H9 (cell line): ENCODE measurements around the gene DDI1. TPM values are rescaled to one million over a fixed set of nuclear protein-coding genes. Genes with fewer than 3 reads are reported as not detected.

Source experiments
- DNase-seq: peaks from one replicate; pipeline ENCODE4 v3.0.0-alpha.2; 2017
- H2AFZ ChIP-seq: one replicate; pipeline ENCODE4 v1.6.1; 2013; ENCODE audit warnings: mild to moderate bottlenecking, low read length, control low read depth, moderate library complexity
- H2AK5ac ChIP-seq: 2 replicates; pipeline ENCODE4 v1.6.1; 2013; ENCODE audit warnings: low read length, control low read depth, mixed read lengths; ENCODE audit not compliant: insufficient read length
- H2BK120ac ChIP-seq: one replicate; pipeline ENCODE4 v1.6.1; 2013; ENCODE audit warnings: low read depth, mild to moderate bottlenecking, low read length, control low read depth, inconsistent platforms; ENCODE audit not compliant: poor library complexity, severe bottlenecking
- H2BK12ac ChIP-seq: 2 replicates; pipeline ENCODE4 v1.6.1; 2013; ENCODE audit warnings: low read length, control low read depth, mixed read lengths, low read depth; ENCODE audit not compliant: insufficient read length
- H2BK15ac ChIP-seq: 2 replicates; pipeline ENCODE4 v1.6.1; 2013; ENCODE audit warnings: low read depth, low read length, control low read depth
- H2BK20ac ChIP-seq: one replicate; pipeline ENCODE4 v1.6.1; 2013; ENCODE audit warnings: low read depth, mild to moderate bottlenecking, low read length, control low read depth, inconsistent platforms; ENCODE audit not compliant: poor library complexity, severe bottlenecking
- H2BK5ac ChIP-seq: 2 replicates; pipeline ENCODE4 v1.6.1; 2013; ENCODE audit warnings: low read length, control low read depth, mixed read lengths; ENCODE audit not compliant: insufficient read length
- H3K14ac ChIP-seq: 2 replicates; pipeline ENCODE4 v1.6.1; 2013; ENCODE audit warnings: low read length, control low read depth; ENCODE audit not compliant: insufficient read depth
- H3K18ac ChIP-seq: 2 replicates; pipeline ENCODE4 v1.6.1; 2013; ENCODE audit warnings: low read depth, mild to moderate bottlenecking, mixed read lengths, low read length, control low read depth; ENCODE audit not compliant: insufficient read length
- H3K23ac ChIP-seq: 2 replicates; pipeline ENCODE4 v1.6.1; 2013; ENCODE audit warnings: low read length, control low read depth, mixed read lengths, low read depth; ENCODE audit not compliant: insufficient read length
- H3K23me2 ChIP-seq: 2 replicates; pipeline ENCODE4 v1.6.1; 2013; ENCODE audit warnings: low read depth, mild to moderate bottlenecking, mixed read lengths, low read length, control low read depth; ENCODE audit not compliant: insufficient read length, poor library complexity, severe bottlenecking
- H3K27ac ChIP-seq: 2 replicates; pipeline ENCODE4 v1.5.1; 2013; ENCODE audit warnings: low read length, control low read depth, mixed read lengths, low read depth; ENCODE audit not compliant: insufficient read length
- H3K27me3 ChIP-seq: 2 replicates; pipeline ENCODE4 v1.6.1; 2013; ENCODE audit warnings: low read length, control low read depth, inconsistent platforms; ENCODE audit not compliant: insufficient read depth
- H3K4ac ChIP-seq: 2 replicates; pipeline ENCODE4 v1.6.1; 2013; ENCODE audit warnings: low read depth, mild to moderate bottlenecking, control low read depth, inconsistent platforms, low read length, moderate library complexity
- H3K4me1 ChIP-seq: 2 replicates; pipeline ENCODE4 v1.6.1; 2013; ENCODE audit warnings: low read length, control low read depth, inconsistent platforms; ENCODE audit not compliant: insufficient read depth
- H3K4me2 ChIP-seq: 2 replicates; pipeline ENCODE4 v1.6.1; 2013; ENCODE audit warnings: low read length, control low read depth, mixed read lengths; ENCODE audit not compliant: insufficient read length, insufficient read depth
- H3K56ac ChIP-seq: 2 replicates; pipeline ENCODE4 v1.6.1; 2013; ENCODE audit warnings: low read depth, mild to moderate bottlenecking, mixed read lengths, low read length, control low read depth; ENCODE audit not compliant: insufficient read length
- H3K79me1 ChIP-seq: 2 replicates; pipeline ENCODE4 v1.6.1; 2013; ENCODE audit warnings: low read depth, mild to moderate bottlenecking, moderate library complexity, low read length, control low read depth, inconsistent platforms; ENCODE audit not compliant: insufficient read depth, poor library complexity, severe bottlenecking
- H3K79me2 ChIP-seq: 2 replicates; pipeline ENCODE4 v1.6.1; 2013; ENCODE audit warnings: low read length, control low read depth, inconsistent platforms; ENCODE audit not compliant: insufficient read depth
- H3K9ac ChIP-seq: 2 replicates; pipeline ENCODE4 v1.6.1; 2013; ENCODE audit warnings: low read length, control low read depth, mixed read lengths; ENCODE audit not compliant: insufficient read length; ENCODE audit errors: extremely low read depth
- H3K9me3 ChIP-seq: one replicate; pipeline ENCODE4 v1.6.1; 2013; ENCODE audit warnings: low read depth, low read length, inconsistent platforms; ENCODE audit not compliant: control insufficient read depth
- H3T11ph ChIP-seq: one replicate; pipeline ENCODE4 v1.6.1; 2013; ENCODE audit warnings: mild to moderate bottlenecking, low read length, control low read depth, inconsistent platforms
- H4K20me1 ChIP-seq: one replicate; pipeline ENCODE4 v1.6.1; 2013; ENCODE audit not compliant: control insufficient read depth, insufficient read length, insufficient read depth
- H4K5ac ChIP-seq: 2 replicates; pipeline ENCODE4 v1.6.1; 2013; ENCODE audit warnings: low read depth, mild to moderate bottlenecking, mixed read lengths, low read length, control low read depth; ENCODE audit not compliant: insufficient read length
- H4K8ac ChIP-seq: replicated peaks from 2 replicates; pipeline ENCODE4 v1.6.1; 2013; ENCODE audit warnings: low read length, control low read depth, mixed read lengths, low read depth; ENCODE audit not compliant: insufficient read length
- H4K91ac ChIP-seq: 2 replicates; pipeline ENCODE4 v1.6.1; 2013; ENCODE audit warnings: low read depth, mild to moderate bottlenecking, moderate library complexity, mixed read lengths, low read length, control low read depth; ENCODE audit not compliant: insufficient read length
- H3K27ac Mint-ChIP-seq, 3 experiments: 2 replicates in 2 of 3; 3 replicates in 1 of 3; pipeline ENCODE4 v1.8.0; 2020 to 2021; ENCODE audit warnings: mixed read lengths in 3 of 3, mild to moderate bottlenecking in 1 of 3, moderate library complexity in 1 of 3
- H3K27me3 Mint-ChIP-seq: 2 replicates; pipeline ENCODE4 v1.8.0; 2021; ENCODE audit warnings: low read depth, mild to moderate bottlenecking, moderate library complexity, mixed read lengths
- H3K36me3 Mint-ChIP-seq, 3 experiments: 2 replicates in 2 of 3; 3 replicates in 1 of 3; pipeline ENCODE4 v1.8.0; 2020 to 2021; ENCODE audit warnings: low read depth in 3 of 3, mixed read lengths in 3 of 3; ENCODE audit not compliant: insufficient read depth in 1 of 3
- H3K4me1 Mint-ChIP-seq, 2 experiments: 2 replicates each; pipeline ENCODE4 v1.8.0; 2020; ENCODE audit warnings: mixed read lengths in 2 of 2
- H3K4me3 Mint-ChIP-seq, 2 experiments: 2 replicates in 1 of 2; 3 replicates in 1 of 2; pipeline ENCODE4 v1.8.0; 2020 to 2021; ENCODE audit warnings: mild to moderate bottlenecking in 2 of 2, mixed read lengths in 2 of 2, moderate library complexity in 1 of 2
- H3K9me3 Mint-ChIP-seq, 2 experiments: 2 replicates in 1 of 2; 3 replicates in 1 of 2; pipeline ENCODE4 v1.8.0; 2020; ENCODE audit warnings: mild to moderate bottlenecking in 2 of 2, mixed read lengths in 2 of 2, moderate library complexity in 1 of 2
- CTCF ChIP-seq: fragments of 200-600 bp; sonication (generic); conservative IDR thresholded peaks from 3 replicates; pipeline ENCODE4 v1.8.0; 2021; ENCODE audit warnings: antibody characterized with exemption, mild to moderate bottlenecking
- WGBS: extraction: QIAGEN DNeasy Blood & Tissue Kit; methylation state at CpG from one replicate; pipeline ENCODE4 v1.1.7; 2013; ENCODE audit warnings: missing lambda C conversion rate, low lambda C conversion rate, mixed read lengths; ENCODE audit not compliant: insufficient read length; ENCODE audit errors: extremely low coverage; 5-methylcytosine and 5-hydroxymethylcytosine counted together
- total RNA-seq: library from RNA; stranded (reverse); gene quantifications from 2 replicates; pipeline ENCODE4 v1.2.1, GENCODE V29; 2021

Gene DDI1
- total RNA-seq, 1 experiment from 2014 or later: not detected

- Mint-ChIP-seq H3K27ac (0 out of 7 replicates have a peak overlapping the region, but pooled peaks of 1 of the 3 experiments have one; percentile 49), H3K36me3 (no peaks in the 10 kb centered on the region), H3K4me1 (peaks cover 0 to 5% of the 10 kb centered on the region in 2 experiments; a peak in 1 of 4 replicates), H3K4me3 (no peak overlapping the region), H3K9me3 (no peaks in the 10 kb centered on the region), H3K27me3 (no peaks in the 10 kb centered on the region)
- no peaks in the 10 kb centered on the region for H3K9me3 ChIP-seq
- DNase-seq: no peak
- H3K14ac ChIP-seq: no peak overlapping the region
- H3T11ph ChIP-seq: no peak overlapping the region
- H3K23me2 ChIP-seq: no peaks in the 10 kb centered on the region
- H4K91ac ChIP-seq: no peak overlapping the region
- H2AFZ ChIP-seq: no peak overlapping the region
- no peak overlapping the region for H2BK5ac ChIP-seq
- no peak overlapping the region for H2BK15ac ChIP-seq
- no peak overlapping the region for H2BK120ac ChIP-seq
- H2BK20ac ChIP-seq: no peak overlapping the region
- no peaks in the 10 kb centered on the region for H3K79me2 ChIP-seq
- H3K18ac ChIP-seq: no peak overlapping the region
- H3K9ac ChIP-seq: no peak overlapping the region
- no peak overlapping the region for H2BK12ac ChIP-seq
- H3K56ac ChIP-seq: no peak overlapping the region
- no peaks in the 10 kb centered on the region for H3K79me1 ChIP-seq
- no CpG with 5 or more reads among the region's 4 CpGs for WGBS
- H2AK5ac ChIP-seq: no peak overlapping the region
- H4K5ac ChIP-seq: no peak overlapping the region
- TF ChIP-seq CTCF: no peak
- no peak overlapping the region for H4K8ac ChIP-seq
- no peak overlapping the region for H3K27ac ChIP-seq
- no peaks in the 10 kb centered on the region for H4K20me1 ChIP-seq
- H3K4ac ChIP-seq: no peak overlapping the region
- H3K4me2 ChIP-seq: no peak overlapping the region
- no peak overlapping the region for H3K23ac ChIP-seq
- H3K27me3 ChIP-seq: no peaks in the 10 kb centered on the region
- H3K4me1 ChIP-seq: no peaks in the 10 kb centered on the region; the same call in 1 of the 2 replicates
Measured at GRCh38 chr11:104043142-104043541, 6.7 kb downstream of the DDI1 start.
